NK-92 (cell line): ENCODE results near the gene CELA3A.
"Not testable (repeated sequence)": the region's sequence is repeated elsewhere in the genome, so short reads cannot be mapped to it uniquely, and the experiment has no call there.

Experiments used
- DNase-seq: peaks from one replicate; lab custom pipeline; 2025; ENCODE audit not compliant: unreplicated experiment; lab: John Stamatoyannopoulos, UW

The CELA3A gene

GRCh38 chr1:22014575-22015206 is 13.2 kb downstream of the CELA3A start:
- DNase-seq: not testable (repeated sequence)

DNA sequence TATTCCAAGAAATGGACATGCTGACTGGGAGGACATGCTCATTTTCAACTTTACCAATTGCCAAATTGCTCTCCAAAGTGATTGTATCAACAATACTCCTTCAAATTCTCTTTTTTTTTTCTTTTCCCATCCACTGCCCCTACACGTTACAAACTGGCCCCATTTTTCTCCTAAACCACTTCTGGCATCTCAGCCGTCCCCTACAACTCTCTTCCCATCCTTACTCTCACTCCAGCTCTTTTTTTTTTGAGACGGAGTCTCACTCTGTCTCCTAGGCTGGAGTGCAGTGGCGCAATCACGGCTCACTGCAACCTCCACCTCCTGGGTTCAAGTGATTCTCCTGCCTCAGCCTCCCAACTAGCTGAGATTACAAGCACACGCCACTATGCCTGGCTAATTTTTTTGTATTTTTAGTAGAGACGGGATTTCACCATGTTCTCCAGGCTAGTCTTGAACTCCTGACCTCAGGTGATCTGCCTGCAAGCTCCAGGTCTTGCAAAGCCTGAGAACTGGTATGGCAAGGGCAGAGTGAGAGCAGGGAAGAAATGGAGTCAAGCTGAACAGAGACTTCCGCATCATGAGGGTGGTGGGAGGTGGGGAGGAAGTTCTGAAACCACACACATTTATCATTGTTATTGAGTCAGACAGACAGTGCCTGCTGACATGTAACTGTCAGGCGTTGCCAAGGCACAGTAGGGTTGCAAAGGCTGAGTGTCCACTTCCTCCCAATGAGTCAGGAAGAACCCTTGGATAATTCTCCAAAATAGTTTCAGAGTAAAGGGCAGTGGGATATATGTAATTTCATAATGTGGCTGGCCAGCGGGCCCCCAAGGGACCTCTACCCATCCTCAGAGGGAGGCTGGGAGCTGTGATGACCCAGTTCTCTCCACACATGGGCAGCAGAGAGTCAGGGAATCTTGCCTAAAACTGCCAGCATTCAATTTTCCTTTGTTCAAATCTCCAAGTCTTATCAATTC is 17.4 kb downstream of the CELA3A start:
- DNase-seq: no peak

DNA sequence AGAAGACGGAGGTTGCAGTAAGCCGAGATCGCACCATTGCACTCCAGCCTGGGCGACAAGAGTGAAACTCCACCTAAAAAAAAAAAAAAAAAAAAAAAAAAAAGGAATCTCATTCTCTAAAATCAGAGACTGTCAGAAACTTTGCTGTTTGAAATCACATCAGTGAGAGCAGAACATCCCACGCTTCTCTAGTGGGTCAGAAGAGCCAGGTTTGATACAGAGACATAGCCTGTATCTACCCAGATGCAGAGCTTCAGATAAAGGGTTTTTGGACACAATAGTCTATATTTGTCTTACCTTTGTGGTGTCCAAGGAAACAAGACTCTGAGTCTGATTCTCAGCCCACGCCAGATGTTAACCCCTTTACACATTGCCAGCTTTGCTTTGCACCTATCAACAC is 19.6 kb downstream of the CELA3A start:
- no peak for DNase-seq

DNA sequence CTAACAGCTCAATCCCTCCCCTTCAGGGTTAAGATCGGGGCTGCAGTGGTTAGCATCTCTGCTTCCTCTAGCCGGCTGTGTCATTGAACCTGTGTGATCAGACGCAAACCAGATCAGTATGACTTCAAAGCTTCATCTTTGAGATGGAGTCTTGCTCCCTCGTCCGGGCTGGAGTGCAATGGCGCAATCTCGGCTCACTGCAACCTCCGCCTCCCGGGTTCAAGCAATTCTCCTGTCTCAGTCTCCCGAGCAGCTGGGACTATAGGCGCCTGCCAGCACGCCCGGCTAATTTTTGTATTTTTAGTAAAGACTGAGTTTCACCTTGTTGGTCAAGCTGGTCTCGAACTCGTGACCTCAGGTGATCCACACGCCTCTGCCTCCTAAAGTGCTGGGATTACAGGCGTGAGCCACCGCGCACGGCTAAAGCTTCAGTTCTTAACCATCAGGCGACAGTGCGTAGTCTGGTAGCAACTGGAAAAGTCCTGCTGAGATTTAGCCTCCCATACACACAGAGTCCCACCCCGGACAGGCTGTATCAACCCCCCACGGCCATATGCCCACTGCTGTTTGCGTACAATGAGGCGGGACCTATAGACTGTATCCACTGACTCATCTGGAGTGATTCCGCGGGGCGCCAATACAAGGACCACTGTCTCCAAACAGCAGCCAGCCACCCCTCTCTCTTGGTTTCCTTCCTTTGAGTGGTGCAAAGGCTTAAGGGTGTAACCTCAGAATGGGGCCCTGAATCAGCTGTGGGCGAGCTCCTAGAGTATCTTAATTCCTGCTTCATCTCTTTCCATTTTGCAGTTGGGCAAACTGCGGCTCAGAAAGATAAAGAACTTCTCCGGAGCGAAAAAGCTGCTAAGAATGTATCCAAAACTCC is 23.3 kb downstream of the CELA3A start:
- peak; percentile 17 for DNase-seq

DNA sequence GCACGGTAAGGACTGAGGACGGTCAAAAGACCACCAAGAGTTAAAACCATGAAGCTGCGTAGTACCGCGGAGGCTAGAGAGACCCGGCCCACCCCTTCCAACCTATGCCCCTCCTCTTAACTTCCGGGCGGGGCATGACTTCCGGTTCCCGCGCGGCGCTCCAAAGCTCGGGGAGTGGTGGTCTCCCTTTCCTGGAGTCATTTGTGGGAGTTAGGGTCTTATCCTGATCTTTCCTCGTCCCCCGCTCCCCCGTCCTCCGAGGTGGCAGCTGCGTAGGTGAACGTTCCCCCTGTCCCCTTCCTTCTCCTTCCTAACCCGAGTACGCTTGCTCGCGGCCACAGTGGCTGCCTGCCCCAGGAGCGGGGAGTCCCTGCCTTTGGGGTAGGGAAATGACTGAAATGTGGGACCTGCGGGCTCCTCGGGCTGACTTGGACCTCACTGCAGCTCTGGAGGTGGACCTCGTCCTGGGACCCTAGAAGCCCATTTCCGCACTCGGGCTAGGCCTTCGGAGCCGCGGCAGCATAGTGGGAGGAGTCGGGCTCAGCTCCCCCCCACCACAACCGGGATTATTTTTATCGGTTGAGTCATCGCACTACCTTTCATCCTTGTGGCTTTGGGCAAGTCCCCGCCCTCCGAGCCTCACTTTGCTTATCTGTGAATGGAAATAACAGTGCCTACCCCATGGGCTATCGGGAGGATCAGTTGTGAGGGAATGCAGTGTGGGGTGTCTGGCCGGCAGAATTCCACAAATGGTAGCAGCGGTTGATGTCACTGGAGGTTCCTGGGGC is 24.1 kb downstream of the CELA3A start:
- peak; percentile 63 for DNase-seq

DNA sequence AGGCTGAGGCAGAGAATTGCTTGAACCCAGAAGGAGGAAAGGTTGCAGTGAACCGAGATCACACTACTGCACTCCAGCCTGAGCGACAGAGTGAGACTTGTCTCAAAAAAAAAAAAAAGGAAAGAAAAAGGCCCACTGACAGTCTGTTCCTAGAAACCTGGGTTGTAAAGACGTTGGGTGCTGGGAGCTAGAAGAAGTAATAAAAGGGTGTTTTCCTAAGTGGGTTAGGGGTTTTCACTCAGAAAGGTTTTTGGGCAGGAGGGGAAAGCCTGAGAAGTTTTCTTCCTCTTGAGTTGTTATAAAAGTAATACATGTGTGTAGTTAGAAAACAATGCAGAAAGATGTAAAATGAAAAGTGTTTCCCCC is 25.4 kb downstream of the CELA3A start:
- DNase-seq: no peak

- DNase-seq: no peak
Measured at GRCh38 chr1:22030057-22030456, 28.6 kb downstream of the CELA3A start.

GRCh38 chr1:22030473-22030872 is 29.0 kb downstream of the CELA3A start:
- DNase-seq: no peak

DNA sequence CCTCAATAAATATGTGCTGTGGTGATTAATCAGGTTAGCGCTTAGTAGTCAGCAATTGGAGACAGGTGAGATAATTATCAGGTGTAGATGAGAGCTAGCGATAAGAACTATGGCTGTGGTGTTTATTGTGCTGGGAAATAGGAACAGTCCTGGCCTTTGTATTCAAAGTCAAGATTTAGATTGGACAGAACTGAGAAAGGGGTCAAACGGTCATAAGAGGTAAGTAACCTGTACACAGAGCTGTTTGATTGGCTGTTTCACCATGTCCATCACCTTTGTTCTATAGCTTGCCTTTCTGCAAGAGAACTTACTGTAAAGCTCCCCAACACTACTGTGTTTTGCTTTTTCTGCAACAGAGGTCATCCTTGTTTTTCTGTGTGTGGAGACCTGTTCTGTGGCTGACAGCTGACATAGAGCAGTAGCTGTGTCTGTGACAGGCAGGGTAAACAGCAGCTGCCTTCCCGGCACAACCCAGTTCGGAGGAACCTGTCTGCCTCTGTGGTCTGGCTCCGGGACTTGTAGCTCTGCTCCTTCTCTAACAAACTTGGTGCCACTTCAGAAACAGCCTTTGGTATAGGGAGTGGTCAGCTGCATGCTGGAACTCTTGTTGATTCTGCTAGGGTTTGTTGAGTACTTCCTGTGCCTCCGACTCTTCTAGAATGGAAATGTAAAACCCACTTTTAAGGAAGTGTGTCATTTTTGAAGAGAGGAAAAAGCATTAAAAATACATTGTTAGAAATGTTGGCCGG is 29.9 kb downstream of the CELA3A start:
- DNase-seq: no peak

DNA sequence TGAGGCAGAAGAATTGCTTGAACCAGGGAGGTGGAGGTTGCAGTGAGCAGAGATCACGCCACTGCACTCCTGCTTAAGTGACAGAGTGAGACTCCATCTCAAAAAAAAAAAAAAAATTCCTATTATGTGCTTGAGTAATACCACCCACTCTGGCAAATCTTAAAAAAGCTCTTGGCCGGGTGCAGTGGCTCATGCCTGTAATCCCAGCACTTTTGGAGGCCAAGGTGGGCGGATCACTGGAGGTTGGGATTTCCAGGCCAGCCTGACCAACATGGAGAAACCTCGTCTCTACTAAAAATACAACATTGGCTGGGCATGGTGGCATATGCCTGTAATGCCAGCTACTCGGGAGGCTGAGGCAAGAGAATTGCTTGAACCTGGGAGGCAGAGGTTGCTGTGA is 33.4 kb downstream of the CELA3A start:
- DNase-seq: not testable (repeated sequence)

- DNase-seq: no peak
Measured at GRCh38 chr1:22037520-22037919, 36.1 kb downstream of the CELA3A start.

- no peak for DNase-seq
Measured at GRCh38 chr1:22038036-22038435, 36.6 kb downstream of the CELA3A start.

GRCh38 chr1:22039594-22040285 is 38.3 kb downstream of the CELA3A start:
- peak; percentile 43 for DNase-seq

GRCh38 chr1:22040286-22040623 is 38.8 kb downstream of the CELA3A start:
- no peak for DNase-seq

- no peak for DNase-seq
Measured at GRCh38 chr1:22041505-22041904, 40.0 kb downstream of the CELA3A start.

DNA sequence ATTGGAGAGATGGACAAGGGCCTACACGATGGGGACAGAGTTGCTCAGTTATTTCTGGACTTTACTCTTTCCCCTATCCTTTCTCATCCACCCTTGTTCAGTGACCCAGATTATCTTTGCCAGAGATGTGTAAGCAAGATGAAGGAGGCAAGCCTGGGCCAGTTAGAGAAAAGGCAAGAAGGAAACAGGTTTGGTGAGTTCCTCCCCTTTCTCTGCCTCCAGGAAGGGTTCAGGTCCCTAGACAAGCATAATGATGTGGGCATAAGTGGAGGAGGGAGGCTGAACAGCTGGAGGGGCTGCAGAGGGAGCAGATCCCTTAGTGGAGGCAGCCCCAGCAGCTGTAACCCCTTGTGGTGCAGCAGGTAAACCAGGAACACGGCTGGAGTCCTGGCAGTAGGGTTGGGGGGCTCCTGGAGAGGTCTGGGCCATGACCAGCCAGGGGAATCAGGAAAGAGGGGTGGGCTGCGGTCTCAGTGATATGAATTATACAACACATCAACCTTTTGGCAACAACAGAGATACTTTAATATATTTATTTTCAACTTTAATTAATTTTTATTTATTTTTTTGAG is 41.8 kb downstream of the CELA3A start:
- DNase-seq: no peak

DNA sequence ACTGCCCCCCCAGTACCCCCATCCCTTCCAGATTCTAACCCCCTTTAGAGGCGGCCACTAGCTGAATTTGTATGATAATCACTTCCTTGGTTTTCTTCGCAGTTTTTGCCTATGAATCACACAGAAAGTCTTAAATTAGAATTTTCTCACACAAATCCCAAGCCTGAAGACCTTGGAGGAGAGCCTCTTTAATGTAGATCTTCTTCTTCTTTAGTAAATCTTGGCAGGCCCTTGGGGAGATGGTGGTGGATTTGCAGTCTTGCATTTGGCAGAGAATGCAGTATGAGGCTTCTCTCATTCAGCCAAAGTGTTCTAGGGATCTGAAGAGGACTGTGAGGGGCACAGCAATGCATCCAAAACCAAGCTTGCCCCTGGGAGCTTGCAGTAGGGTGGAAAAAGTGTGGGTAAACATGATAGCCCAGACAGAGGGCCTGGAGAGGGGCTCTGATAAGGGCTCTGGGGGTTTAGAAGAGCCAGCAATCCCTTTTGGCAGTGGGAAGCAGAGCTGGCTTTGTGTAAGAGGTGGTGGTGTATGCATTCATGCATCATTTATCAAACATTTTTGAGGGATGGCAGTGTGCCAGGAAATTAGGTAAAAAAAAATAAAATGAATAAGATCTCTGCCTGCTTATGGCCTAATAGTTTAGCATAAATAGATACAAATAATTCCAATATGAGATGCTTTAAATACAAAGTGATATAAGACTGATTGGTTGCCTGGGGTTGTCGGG is 43.4 kb downstream of the CELA3A start:
- DNase-seq: no peak

GRCh38 chr1:22045604-22046228 is 44.3 kb downstream of the CELA3A start:
- no peak for DNase-seq
